Raji (cell line): ENCODE data around the gene RTN4RL2.

Experiments
- POLR2A ChIP-seq: IDR thresholded peaks from 2 replicates; pipeline ENCODE4 v1.6.1; 2011; ENCODE audit warnings: low read depth, low read length, control low read depth; ENCODE audit not compliant: insufficient read depth

The RTN4RL2 gene

DNA sequence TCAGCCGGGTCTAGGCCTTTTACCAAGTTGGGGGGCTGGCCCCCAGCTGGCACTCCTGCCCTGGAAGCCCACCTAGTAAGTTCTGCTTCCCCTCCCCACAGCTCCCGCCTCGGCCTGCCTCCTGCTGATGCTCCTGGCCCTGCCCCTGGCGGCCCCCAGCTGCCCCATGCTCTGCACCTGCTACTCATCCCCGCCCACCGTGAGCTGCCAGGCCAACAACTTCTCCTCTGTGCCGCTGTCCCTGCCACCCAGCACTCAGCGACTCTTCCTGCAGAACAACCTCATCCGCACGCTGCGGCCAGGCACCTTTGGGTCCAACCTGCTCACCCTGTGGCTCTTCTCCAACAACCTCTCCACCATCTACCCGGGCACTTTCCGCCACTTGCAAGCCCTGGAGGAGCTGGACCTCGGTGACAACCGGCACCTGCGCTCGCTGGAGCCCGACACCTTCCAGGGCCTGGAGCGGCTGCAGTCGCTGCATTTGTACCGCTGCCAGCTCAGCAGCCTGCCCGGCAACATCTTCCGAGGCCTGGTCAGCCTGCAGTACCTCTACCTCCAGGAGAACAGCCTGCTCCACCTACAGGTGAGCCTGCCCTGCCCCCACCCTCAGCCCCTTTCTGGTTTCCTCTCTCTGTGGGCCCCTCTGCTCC is 7.3 kb downstream of the RTN4RL2 start:
- TF ChIP-seq POLR2A = no peak

DNA sequence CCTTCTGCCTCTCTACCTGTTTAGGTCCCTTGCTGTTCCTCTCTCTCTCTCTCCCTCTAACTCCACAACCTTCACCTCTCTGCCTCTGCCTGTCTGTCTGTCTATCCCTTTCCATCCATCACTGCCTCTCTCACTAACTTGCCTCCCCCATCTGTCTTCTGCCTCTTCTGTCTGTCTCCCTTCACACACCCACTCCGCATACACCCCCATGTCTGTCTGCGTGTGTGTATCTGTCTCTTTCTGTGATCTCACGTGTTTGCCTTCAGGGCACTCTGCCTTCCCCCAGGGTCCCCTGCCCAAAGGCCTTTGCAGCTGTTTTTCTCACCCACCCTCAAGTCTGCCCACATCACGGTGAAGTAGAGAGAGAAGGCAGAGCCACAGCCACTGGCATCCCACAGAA is 7.9 kb downstream of the RTN4RL2 start:
- no peak for TF ChIP-seq POLR2A

DNA sequence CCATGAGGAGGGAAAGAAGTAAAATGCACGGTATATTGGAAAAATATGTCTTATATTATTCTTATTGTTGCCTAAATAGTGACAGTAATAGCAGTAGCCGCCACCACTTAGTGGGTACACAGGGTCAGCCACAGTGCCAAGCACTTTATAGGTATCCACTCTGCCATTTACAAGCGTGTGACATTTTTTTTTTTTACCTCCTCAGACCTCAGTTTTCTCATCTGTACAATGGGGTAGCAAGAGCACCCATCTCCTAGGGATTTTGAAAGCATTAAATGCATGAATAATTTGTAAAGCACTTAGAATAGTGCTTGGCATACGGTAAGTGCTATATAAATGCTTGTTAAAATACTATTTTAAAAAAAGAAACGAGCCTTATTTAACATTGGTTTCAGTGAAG is 8.9 kb downstream of the RTN4RL2 start:
- no peak for TF ChIP-seq POLR2A

DNA sequence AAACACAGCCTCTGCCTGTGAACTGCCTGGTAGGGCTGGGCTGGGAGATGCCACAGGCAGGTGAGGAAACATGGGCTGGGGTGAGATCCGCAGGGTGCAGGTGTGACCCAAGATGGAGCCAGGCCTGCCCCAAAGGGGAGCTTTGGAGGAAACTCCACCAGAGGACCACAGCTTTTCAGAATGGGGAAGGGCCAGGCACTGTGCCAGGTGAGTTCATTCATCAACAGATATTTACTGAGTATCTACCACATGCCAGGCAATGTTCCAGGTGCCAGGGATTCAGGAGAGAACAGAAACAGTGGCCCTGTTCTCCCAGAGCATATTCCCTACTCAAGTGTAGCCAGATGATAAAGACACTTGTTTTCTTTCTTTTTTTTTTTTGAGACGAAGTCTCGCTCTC is 11.2 kb downstream of the RTN4RL2 start:
- no peak for TF ChIP-seq POLR2A

DNA sequence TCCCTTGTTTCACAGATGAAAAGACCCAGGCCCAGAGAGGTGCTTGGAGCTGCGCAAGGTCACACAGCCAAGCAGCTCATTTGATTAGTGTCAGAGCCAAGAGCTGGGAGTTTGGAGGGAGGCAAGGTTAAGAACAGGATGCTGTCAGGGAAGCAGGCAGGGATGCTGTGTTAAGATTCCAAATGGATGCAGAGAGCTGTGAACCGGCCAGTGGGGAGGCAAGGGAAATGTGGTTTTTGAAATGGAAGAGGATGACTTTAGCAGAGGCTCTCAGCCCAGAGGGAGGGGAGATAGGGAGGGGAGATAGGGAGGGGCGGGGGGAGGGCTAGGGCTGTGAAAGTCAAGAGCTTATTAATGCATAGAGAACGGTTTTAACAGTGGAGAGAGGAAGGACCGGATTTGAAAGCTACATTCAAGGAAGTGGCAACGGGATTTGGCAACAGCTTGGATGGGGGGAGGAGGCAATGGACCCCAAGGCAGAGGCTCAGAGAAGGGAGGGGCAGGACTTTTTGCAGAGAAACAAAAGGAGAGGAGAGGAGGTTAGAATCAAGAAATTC is 13.0 kb downstream of the RTN4RL2 start:
- TF ChIP-seq POLR2A = no peak

DNA sequence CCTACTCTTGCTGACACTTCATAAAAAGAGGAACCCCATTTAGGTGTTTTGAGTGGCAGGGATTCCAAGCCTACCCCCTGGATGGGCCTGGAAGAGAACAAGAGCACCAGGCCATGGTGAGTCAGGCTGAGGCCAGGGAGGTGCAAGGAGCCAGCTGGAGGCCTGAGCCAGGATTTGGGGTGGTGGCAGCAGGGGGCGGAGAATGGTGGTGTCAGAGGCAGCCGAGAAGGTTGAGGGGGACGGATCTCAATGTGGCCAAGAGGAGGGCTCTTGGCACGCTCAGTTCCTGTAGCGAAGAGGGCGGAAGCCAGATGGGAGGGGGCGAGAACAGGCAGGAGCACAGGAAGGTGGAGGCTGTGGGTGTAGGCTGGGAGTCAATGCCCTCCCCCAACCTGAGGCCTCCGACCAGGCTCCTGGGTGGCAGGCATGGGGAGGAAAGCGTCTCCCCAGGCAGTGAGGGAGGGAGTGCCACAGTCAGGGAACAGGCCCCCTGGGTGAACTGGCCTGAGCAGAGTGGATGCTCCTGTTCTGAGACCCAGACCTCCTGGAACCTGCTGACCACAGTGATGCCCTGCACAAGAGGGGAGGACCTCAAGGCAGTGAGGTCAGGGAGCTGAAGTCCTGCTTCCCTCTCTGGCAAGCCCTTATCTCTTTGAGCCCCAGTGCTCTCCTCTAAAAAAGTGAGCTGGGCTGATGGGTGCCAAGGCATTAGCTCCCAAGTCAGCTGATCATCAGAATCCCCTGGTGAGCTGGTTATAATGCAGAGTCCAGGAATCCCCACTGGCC is 13.9 kb downstream of the RTN4RL2 start:
- no peak for TF ChIP-seq POLR2A

DNA sequence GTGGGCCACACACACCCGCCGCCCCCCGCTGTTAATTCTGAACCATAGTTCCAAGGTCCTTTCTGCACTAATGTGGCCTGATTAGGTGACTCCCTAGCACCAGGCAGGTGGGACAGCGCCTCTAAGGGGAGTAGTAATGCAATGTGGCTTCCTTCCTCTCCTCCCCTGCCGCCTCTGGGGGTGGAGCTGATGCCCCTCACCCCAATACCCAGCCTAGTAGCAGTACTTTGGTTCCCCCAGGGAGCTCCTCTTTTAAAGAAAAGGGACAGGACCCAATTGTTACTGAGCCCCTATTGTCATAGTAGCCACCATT is 14.4 kb downstream of the RTN4RL2 start:
- TF ChIP-seq POLR2A = no peak

DNA sequence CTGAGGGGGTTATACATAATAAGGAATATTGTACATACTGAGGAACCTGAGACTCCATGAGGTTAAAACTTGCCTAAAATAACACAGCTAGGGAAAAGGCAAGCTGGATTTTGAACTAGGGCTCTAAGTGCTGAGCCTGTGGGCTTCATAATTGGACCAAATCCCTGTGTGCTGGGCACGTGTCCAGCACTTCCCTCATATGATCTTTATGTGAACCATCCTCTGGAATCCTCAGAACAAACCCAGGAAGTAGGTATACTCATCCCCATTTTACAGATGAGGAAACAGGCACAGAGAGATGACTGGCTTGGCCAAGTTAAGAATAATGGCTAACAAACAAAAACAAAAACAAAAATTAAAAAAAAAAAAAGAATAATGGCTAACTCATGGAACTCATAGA is 14.9 kb downstream of the RTN4RL2 start:
- no peak for TF ChIP-seq POLR2A

DNA sequence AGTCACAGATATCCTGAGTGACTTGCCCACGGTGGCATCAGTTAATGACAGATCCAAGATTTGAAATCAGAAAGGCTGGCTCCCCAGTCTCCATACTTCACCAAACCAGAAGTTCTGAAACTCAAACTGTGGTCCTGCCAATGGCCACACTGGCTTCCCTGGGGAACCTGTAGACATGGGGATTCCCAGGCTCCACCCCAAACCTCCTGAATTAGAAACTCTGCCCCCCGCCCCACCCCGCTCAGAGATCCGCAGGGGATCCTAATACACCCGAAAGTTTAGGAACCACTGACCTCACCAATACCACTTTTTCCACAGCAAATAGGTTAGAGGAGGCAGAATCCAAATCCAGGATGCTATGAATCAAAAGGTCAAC is 15.3 kb downstream of the RTN4RL2 start:
- no peak for TF ChIP-seq POLR2A

DNA sequence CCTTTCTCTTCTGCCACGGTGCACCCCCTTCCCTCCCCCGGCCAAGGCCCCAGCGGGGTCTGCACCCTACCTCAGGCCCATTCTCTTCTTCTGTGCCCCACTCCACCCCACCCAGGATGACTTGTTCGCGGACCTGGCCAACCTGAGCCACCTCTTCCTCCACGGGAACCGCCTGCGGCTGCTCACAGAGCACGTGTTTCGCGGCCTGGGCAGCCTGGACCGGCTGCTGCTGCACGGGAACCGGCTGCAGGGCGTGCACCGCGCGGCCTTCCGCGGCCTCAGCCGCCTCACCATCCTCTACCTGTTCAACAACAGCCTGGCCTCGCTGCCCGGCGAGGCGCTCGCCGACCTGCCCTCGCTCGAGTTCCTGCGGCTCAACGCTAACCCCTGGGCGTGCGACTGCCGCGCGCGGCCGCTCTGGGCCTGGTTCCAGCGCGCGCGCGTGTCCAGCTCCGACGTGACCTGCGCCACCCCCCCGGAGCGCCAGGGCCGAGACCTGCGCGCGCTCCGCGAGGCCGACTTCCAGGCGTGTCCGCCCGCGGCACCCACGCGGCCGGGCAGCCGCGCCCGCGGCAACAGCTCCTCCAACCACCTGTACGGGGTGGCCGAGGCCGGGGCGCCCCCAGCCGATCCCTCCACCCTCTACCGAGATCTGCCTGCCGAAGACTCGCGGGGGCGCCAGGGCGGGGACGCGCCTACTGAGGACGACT is 15.9 kb downstream of the RTN4RL2 start:
- no peak for TF ChIP-seq POLR2A

DNA sequence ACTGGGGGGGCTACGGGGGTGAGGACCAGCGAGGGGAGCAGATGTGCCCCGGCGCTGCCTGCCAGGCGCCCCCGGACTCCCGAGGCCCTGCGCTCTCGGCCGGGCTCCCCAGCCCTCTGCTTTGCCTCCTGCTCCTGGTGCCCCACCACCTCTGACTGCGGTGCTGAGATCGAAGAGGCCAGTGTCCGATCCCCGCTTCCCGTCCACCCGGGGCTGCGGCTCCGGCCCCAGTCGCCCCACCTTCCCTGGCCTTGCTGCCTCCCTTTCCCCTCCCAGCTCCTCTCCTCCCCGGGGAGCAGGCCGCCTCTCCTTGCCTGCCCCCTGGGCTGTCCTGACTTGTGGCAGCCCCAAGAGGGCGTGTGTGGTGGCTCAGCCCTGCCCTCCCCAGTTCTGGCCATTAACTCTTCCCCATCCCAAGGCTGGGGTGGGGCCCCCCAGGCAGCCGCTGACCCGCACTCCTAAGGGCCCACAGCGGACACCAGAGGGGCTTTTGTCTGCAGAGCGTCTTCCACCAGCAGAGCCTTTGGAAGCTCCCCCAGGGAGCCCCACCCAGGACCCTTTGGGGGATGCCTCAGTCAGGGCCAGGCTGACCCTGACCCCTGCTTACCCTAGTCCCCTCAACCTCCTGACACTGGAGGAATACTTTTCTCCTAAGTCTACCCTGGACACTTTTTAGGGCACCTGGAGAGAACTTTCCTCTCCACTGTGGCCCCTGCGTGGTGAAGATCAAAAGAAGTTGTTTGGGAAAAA is 16.6 kb downstream of the RTN4RL2 start:
- TF ChIP-seq POLR2A = no peak

DNA sequence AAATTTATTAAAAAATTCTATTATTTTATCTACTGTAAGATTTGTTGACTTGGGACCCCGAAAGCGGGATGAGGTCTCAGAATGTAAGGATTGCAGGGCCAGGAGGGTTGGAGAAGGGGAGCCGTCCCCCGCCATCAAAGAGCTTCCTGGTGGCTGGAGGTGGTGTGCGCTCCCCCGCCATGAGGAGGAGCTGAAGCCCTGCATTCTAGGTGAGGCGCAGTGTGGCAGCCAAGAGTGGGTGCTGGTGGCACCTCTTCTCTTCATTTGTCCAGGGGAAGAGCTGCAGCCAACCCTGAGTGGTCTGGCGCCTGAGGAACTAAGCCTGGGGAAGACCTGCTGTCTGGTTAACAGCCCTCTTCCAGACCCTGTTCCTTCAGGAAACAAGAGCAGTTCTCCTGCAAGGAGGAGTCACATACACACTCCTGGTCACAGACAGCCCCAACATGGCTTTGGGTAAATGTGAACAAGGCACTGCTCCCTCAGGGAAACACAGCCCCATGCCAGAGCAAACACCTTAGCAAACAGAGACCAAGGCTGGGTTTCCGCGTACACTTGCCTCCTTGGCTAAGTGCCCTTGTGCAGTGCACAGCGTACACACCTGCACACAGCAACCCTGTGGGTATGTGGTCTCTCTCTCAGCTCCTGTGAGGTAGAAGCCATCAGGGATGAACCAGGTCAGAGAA is 17.3 kb downstream of the RTN4RL2 start:
- no peak for TF ChIP-seq POLR2A

DNA sequence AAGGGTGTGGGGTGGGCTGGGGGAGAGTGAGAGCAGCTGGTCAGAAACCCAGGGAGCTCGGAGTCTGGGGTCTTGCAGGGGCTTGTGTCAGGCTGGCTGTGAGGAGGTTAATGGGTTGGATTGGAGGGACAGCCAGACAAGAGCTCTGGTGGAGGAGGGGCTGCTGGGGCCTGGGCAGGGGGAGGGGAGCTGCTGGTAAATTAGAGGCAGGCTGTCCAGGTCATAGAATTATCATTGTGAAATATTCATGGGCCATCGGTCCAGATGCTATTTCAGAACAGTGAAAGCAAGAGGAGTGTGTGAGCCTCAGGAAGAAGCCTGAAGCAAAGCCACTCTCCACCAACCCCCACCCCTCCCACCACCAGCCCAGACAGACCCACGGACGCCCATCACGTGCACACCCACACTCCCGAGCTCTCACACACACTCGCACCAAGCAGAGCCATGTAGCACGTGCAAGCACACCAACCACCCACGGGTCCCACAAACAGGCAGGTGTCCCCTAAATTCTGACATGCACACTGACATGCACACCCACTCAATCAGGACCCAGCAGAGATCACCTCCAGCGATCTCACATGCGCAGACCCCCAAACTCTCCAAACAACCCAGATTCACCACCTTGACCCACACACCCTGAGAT is 18.8 kb downstream of the RTN4RL2 start:
- TF ChIP-seq POLR2A = no peak

DNA sequence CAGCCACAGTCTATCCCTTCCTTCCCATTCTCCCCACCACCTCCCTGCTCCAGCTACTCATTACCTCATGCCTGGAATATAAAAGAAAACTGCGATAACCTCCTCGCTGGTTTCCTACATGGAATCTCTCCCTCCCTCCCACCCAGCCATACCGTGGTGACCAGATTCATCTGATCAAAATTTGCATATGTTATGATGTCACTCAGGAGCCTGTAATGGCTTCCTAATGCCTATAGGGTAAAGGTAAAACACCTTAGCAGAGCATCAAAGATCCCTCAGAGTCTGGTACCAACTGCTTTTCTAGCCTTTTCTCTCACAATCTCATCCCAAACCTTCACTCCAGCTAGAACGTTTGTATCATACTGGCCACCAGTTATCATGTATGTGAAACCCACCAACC is 19.6 kb downstream of the RTN4RL2 start:
- no peak for TF ChIP-seq POLR2A
